Fibroblast of pulmonary artery (primary cell): Measurements from ENCODE around the gene HSP90AA1.
"Not testable (repeated sequence)": the region's sequence is repeated elsewhere in the genome, so short reads cannot be mapped to it uniquely, and the experiment has no call there.

Source experiments
- DNase-seq: peaks from one replicate; pipeline ENCODE4 v3.0.0-alpha.2; 2010; ENCODE audit warnings: low read depth
- H3K4me3 ChIP-seq: replicated peaks from 2 replicates; pipeline ENCODE4 v1.5.1; 2011; ENCODE audit warnings: low read depth, mild to moderate bottlenecking, control low read depth, low read length, moderate library complexity
- CTCF ChIP-seq: IDR thresholded peaks from 2 replicates; pipeline ENCODE4 v1.5.1; 2011; ENCODE audit warnings: mild to moderate bottlenecking, control low read depth, low read length, inconsistent platforms; ENCODE audit errors: missing control alignments

HSP90AA1 gene

GRCh38 chr14:102086972-102087761 is at the start of gene HSP90AA1:
Gene HSP90AA1 (minus strand): TSS chr14:102087044. CDS start chr14:102086378, 666 bp downstream.
- TF ChIP-seq CTCF, result no peak
- peak; percentile 93 for DNase-seq

DNA sequence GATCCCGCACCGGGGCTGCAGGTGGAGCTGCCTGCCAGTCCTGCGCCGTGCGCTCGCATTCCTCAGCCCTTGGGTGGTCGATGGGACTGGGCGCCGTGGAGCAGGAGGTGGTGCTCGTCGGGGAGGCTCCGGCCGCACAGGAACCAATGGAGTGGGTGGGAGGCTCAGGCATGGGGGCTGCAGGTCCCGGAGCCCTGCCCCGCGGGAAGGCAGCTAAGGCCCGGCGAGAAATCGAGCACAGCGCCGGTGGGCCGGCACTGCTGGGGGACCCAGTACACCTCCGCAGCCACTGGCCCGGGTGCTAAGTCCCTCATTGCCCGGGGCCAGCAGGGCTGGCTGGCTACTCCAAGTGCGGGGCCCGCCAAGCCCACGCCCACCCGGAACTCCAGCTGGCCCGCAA is 48.6 kb upstream of the HSP90AA1 start:
- not testable (repeated sequence) for H3K4me3 ChIP-seq, DNase-seq

More at GRCh38 chr14:102086972-102087761, at the start of gene HSP90AA1:
- H3K4me3 ChIP-seq, result peak within 1 kb of the TSS; percentile 76

GRCh38 chr14:102134719-102135118 is 47.9 kb upstream of the HSP90AA1 start:
- not testable (repeated sequence) for H3K4me3 ChIP-seq, DNase-seq

DNA sequence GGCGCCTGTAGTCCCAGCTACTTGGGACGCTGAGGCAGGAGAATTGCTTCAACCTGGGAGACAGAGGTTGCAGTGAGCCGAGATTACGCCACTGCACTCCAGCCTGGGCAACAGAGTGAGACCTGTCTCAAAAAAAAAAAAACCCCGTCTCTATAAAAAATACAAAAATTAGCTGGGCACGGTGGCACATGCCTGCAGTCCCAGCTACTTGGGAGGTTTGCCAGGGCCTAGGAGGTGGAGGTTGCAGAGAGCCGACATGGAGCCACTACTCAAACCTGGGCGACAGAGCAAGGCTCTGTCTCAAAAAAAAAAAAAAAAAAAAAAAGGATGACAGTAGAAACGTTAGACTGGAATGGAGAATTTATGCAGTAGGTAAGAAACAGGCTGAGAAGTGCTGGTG is 47.2 kb upstream of the HSP90AA1 start:
- not testable (repeated sequence) for H3K4me3 ChIP-seq, DNase-seq

- no peak overlapping the region for H3K4me3 ChIP-seq
- TF ChIP-seq CTCF, result no peak
- DNase-seq, result no peak
These were observed 44.9 kb upstream of the HSP90AA1 start for GRCh38 chr14:102131741-102132140.

DNA sequence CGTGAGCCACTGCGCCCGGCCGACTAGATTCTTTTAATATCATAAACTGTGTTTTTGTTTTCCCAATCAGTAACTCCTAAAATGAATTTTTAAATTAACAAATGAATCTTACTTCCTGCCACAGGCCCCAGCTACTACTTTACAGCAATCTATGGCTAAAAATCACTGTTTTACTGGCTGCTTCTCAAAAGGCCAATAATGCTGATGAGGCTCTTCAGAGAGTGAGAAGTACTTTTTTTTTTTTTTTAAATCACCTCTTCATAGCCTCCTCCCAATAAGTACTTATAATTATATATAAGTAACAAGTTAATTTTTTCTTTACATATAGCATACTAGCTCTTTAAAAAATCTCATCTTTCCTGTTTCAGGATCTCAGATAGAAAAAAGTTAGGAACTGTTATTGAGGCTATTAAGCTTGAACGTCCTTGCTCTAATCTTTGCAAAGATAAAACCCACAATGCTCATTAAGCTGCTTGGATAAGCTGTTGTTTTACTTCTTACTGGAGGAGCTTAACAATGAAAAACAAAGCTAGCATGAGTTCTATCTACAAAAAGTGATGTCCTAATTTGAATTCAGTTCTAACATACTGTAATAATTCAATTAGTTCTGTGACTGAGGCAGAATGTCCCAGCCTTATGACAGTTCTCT is 40.1 kb upstream of the HSP90AA1 start:
- DNase-seq, result no peak
- no peak for TF ChIP-seq CTCF

GRCh38 chr14:102125546-102125945 is 38.7 kb upstream of the HSP90AA1 start:
- no peak for DNase-seq
- no peak for TF ChIP-seq CTCF

More for the DNA sequence above, 40.1 kb upstream of the HSP90AA1 start:
- no peak overlapping the region for H3K4me3 ChIP-seq

GRCh38 chr14:102124419-102124818 is 37.6 kb upstream of the HSP90AA1 start:
- no peak for DNase-seq
- no peak for TF ChIP-seq CTCF
- no peak overlapping the region for H3K4me3 ChIP-seq

More at GRCh38 chr14:102125546-102125945, 38.7 kb upstream of the HSP90AA1 start:
- H3K4me3 ChIP-seq, result no peak overlapping the region
